ENCODE data around the gene CAPN9. TPM values are rescaled to one million over a fixed set of nuclear protein-coding genes. Genes with fewer than 3 reads are reported as not detected.

The CAPN9 gene
- total and polyA plus RNA-seq, 2 donors (not counting 3 experiments of a cell fraction or from before 2014, with no cell fraction given): not detected

- no peaks in the 10 kb centered on the region for H3K79me2 ChIP-seq (ENCODE audit: control insufficient read depth, insufficient read depth, low read length)
- no peaks in the 10 kb centered on the region for H3K27me3 ChIP-seq (ENCODE audit: control insufficient read depth in 2 of 2, insufficient read depth in 2 of 2, low read length in 2 of 2)
- H3K9me1 ChIP-seq (replicated peaks; ENCODE audit: control insufficient read depth, extremely low read depth, insufficient read depth, low read length): no peaks in the 10 kb centered on the region
- no peak overlapping the region for H3K4me3 ChIP-seq (replicated peaks in 1 of 3; ENCODE audit: insufficient read depth in 1 of 3, low read depth in 1 of 3, low read length in 3 of 3)
- no peaks in the 10 kb centered on the region for H3K4me1 ChIP-seq (ENCODE audit: control insufficient read depth, extremely low read depth, insufficient read depth, low read length)
- H4K20me1 ChIP-seq (replicated peaks; ENCODE audit: control insufficient read depth, extremely low read depth, insufficient read depth, low read length): no peaks in the 10 kb centered on the region
- H2AFZ ChIP-seq (ENCODE audit: low read depth, low read length): no peak overlapping the region
- no TSS peak for BruUV-seq (replicated peaks)
- DNase-seq (ENCODE audit: low read depth, low spot score) (no peak), FAIRE-seq (no peak)
- intact Hi-C loops (cut with micrococcal nuclease): no loop called here
- H3K9ac ChIP-seq (replicated peaks; ENCODE audit: extremely low read depth, insufficient read depth, low read length): no peak overlapping the region
- POLR2A ChIA-PET: interaction anchor here (0.7 kb wide), 1 partner anchor 90 kb away, joined by 3 read pairs; no protein-coding TSS in a partner anchor
- H3K36me3 ChIP-seq (ENCODE audit: control insufficient read depth in 2 of 2, extremely low read depth in 1 of 2, insufficient read depth in 2 of 2, low read length in 2 of 2): peaks cover 0 to 11% of the 10 kb centered on the region in 2 experiments
- no peak overlapping the region for H3K27ac ChIP-seq (ENCODE audit: insufficient read depth, low read depth, low read length)
- TF ChIP-seq POLR2A (IDR thresholded peaks at IDR 0.05; ENCODE audit: low read depth, low read length): no peak
- no peak for TF ChIP-seq EZH2 (IDR thresholded peaks at IDR 0.05; ENCODE audit: borderline replicate concordance, low read depth, low read length, severe bottlenecking)
- TF ChIP-seq POLR2AphosphoS5 (IDR thresholded peaks at IDR 0.05; ENCODE audit: insufficient read depth, low read depth, low read length): no peak
- no peak for TF ChIP-seq CTCF (IDR thresholded peaks at IDR 0.05; ENCODE audit: extremely low read depth in 1 of 2, insufficient read depth in 1 of 2, low read depth in 1 of 2, low read length in 2 of 2)
- TF ChIP-seq JUN (IDR thresholded peaks at IDR 0.05; ENCODE audit: borderline replicate concordance, insufficient read depth, insufficient read length, low read depth): no peak
- TF ChIP-seq MYC (IDR thresholded peaks at IDR 0.05; ENCODE audit: low read depth, low read length): no peak
- no peak for TF ChIP-seq FOS (IDR thresholded peaks at IDR 0.05; ENCODE audit: borderline replicate concordance, insufficient read depth, low read length)
- TF ChIP-seq, protein P1, sequence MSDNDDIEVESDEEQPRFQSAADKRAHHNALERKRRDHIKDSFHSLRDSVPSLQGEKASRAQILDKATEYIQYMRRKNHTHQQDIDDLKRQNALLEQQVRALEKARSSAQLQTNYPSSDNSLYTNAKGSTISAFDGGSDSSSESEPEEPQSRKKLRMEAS (IDR thresholded peaks at IDR 0.05; ENCODE audit: insufficient read depth, insufficient read length): no peak
- no peak for TF ChIP-seq GATA2 (IDR thresholded peaks at IDR 0.05; ENCODE audit: insufficient read depth, insufficient read length, low read depth, low read length)
- CTCF ChIA-PET: no interaction called here
- dilution Hi-C loops (cut with MboI; ENCODE audit: extremely low pct_ligation_motif_present, low sequenced_read_pairs): no loop called here
- no peaks in the 10 kb centered on the region for H3K9me3 ChIP-seq (replicated peaks; ENCODE audit: control insufficient read depth, insufficient read depth, low read length)
- H3K4me2 ChIP-seq (ENCODE audit: insufficient read depth, low read length): no peak overlapping the region
Measured at GRCh38 chr1:230842801-230843200, 95.6 kb downstream of the CAPN9 start.
